Osteocyte (in vitro differentiated cells): Measurements from ENCODE around the gene MAMDC2. TPM values are rescaled to one million over a fixed set of nuclear protein-coding genes. Genes with fewer than 3 reads are reported as not detected.
"Not testable (repeated sequence)": the region's sequence is repeated elsewhere in the genome, so short reads cannot be mapped to it uniquely, and the experiment has no call there.

Experiments used
- DNase-seq: peaks from one replicate; pipeline ENCODE4 v3.0.0; 2021; ENCODE audit warnings: mixed read lengths; ENCODE audit not compliant: unreplicated experiment; ENCODE audit errors: extremely low spot score
- H3K27ac Mint-ChIP-seq: one replicate; pipeline ENCODE4 v1.8.0; 2021; ENCODE audit warnings: mild to moderate bottlenecking, mixed read lengths; ENCODE audit not compliant: unreplicated experiment
- H3K27me3 Mint-ChIP-seq: one replicate; pipeline ENCODE4 v1.8.0; 2021; ENCODE audit warnings: mixed read lengths; ENCODE audit not compliant: unreplicated experiment
- H3K36me3 Mint-ChIP-seq: one replicate; pipeline ENCODE4 v1.8.0; 2021; ENCODE audit warnings: mixed read lengths; ENCODE audit not compliant: unreplicated experiment
- H3K4me1 Mint-ChIP-seq: one replicate; pipeline ENCODE4 v1.8.0; 2021; ENCODE audit warnings: mixed read lengths; ENCODE audit not compliant: unreplicated experiment
- H3K4me3 Mint-ChIP-seq: one replicate; pipeline ENCODE4 v1.8.0; 2021; ENCODE audit warnings: mild to moderate bottlenecking, moderate library complexity, mixed read lengths; ENCODE audit not compliant: unreplicated experiment
- H3K9me3 Mint-ChIP-seq: one replicate; pipeline ENCODE4 v1.8.0; 2021; ENCODE audit warnings: mixed read lengths; ENCODE audit not compliant: unreplicated experiment
- CTCF ChIP-seq: fragments of 200-600 bp; sonication (generic); IDR thresholded peaks from 2 replicates; pipeline ENCODE4 v1.5.0; 2021; ENCODE audit warnings: antibody characterized with exemption, mild to moderate bottlenecking, moderate library complexity
- total RNA-seq: library from RNA; stranded (reverse); gene quantifications from 2 replicates; pipeline ENCODE4 v1.2.1, GENCODE V29; 2021

Gene MAMDC2
- total RNA-seq, 1 donor from 2014 or later = 11.3 TPM

DNA sequence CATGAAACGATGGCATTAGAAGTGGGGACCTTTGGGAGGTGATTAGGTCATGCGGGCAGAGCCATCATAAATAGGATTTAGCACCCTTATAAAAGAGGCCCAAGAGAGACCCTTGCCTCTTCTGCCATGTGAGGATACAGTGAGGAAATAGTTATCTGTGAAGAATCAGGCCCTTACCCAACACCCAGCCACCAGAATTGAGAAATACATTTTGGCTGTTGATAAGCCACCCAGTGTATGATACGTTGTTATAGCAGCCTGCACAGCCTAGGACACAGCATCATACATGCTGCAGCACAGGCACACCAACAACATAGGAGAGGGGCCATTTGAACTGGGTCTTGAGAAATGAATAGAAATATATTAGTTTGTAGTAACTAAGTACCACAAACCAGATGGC is 8.0 kb upstream of the MAMDC2 start:
- peaks cover 10% of the 10 kb centered on the region for H3K4me1 Mint-ChIP-seq
- H3K9me3 Mint-ChIP-seq = peaks cover 4% of the 10 kb centered on the region
- no peaks in the 10 kb centered on the region for H3K36me3 Mint-ChIP-seq
- no peak overlapping the region for H3K27ac Mint-ChIP-seq
- no peak for TF ChIP-seq CTCF
- H3K27me3 Mint-ChIP-seq = no peaks in the 10 kb centered on the region
- DNase-seq = no peak
- no peak overlapping the region for H3K4me3 Mint-ChIP-seq

GRCh38 chr9:70036641-70037040 is 7.0 kb upstream of the MAMDC2 start:
- no peak overlapping the region for H3K4me3 Mint-ChIP-seq
- no peaks in the 10 kb centered on the region for H3K36me3 Mint-ChIP-seq
- no peak overlapping the region for H3K27ac Mint-ChIP-seq
- H3K4me1 Mint-ChIP-seq = peaks cover 5% of the 10 kb centered on the region
- no peaks in the 10 kb centered on the region for H3K27me3 Mint-ChIP-seq
- H3K9me3 Mint-ChIP-seq = peaks cover 4% of the 10 kb centered on the region
- TF ChIP-seq CTCF = no peak
- no peak for DNase-seq

GRCh38 chr9:70038171-70038621 is 5.5 kb upstream of the MAMDC2 start:
- H3K4me1 Mint-ChIP-seq, DNase-seq, H3K36me3 Mint-ChIP-seq, H3K27ac Mint-ChIP-seq, H3K4me3 Mint-ChIP-seq, H3K27me3 Mint-ChIP-seq, H3K9me3 Mint-ChIP-seq: not testable (repeated sequence)

DNA sequence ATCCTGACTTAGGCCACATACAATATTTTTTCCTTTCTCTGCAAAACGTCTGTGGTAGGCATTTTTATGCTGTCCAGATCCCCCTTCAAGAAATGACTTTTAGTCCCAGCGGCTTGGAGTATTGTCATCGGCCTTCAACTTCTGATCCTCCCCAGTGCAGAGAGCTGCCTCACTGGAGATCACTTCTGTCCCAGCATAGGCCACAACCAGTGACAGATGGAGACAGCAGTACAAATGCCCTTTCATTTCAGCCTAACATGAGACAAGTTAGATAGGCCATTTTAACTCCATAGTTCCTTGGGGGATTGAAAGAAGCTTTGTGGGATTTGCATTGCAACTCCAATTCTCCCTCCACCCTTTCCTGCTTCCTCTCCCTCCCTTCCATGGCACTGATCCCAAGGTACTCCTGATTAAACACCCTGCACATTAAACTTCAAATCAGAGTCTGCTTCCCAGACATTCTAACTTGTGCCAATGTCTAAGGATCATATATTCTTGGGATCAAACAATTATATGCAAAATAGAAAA is 3.2 kb upstream of the MAMDC2 start:
- no peak for DNase-seq
- H3K4me1 Mint-ChIP-seq = peaks cover 27% of the 10 kb centered on the region
- H3K27me3 Mint-ChIP-seq = no peaks in the 10 kb centered on the region
- no peak overlapping the region for H3K4me3 Mint-ChIP-seq
- no peaks in the 10 kb centered on the region for H3K36me3 Mint-ChIP-seq
- H3K27ac Mint-ChIP-seq = no peak overlapping the region
- H3K9me3 Mint-ChIP-seq = peaks cover 4% of the 10 kb centered on the region
- no peak for TF ChIP-seq CTCF

GRCh38 chr9:70042461-70043215 is 1.0 kb upstream of the MAMDC2 start:
- H3K27me3 Mint-ChIP-seq = no peaks in the 10 kb centered on the region
- no peak for DNase-seq
- H3K4me3 Mint-ChIP-seq = no peak overlapping the region
- no peak overlapping the region for H3K27ac Mint-ChIP-seq
- no peaks in the 10 kb centered on the region for H3K36me3 Mint-ChIP-seq
- no peak for TF ChIP-seq CTCF
- peaks cover 4% of the 10 kb centered on the region for H3K9me3 Mint-ChIP-seq
- peaks cover 45% of the 10 kb centered on the region for H3K4me1 Mint-ChIP-seq
